ENCODE data around the gene TENM4. TPM values are rescaled to one million over a fixed set of nuclear protein-coding genes. Genes with fewer than 3 reads are reported as not detected.

TENM4 gene
- total and polyA plus RNA-seq, 2 of the 13 experiments (the other 11 are each of a cell fraction or from before 2014, with no cell fraction given), result not detected

DNA sequence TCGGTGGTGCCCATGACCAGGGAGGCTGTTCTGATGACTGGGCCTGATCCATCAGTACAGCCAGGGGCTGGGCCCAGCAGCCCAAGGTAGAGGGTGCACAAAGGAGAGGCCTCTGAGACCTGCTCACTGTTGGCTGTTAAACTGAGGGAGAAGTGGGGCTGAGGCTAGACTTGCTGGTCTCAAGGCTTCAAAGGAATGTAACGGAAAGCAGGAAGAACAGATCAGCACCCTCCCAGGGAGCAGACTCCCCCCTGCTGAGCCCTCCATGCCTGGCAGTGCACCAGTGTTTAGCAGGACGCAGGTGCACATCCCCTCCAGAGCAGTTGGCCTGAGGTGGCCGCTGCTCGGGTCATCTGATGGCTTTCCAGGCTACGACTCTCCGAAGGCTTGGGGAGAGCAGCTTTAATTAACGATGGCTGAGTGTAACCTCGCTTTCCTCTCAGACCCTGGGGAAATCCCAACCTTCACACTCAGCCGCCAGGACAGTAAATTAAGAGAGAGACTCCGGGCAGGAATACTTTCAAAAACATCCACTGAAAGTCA, 610.5 kb downstream of the TENM4 start:
- no peaks in the 10 kb centered on the region for H3K79me2 ChIP-seq (ENCODE audit: insufficient read depth, low read length)
- no peak overlapping the region for H3K9ac ChIP-seq (ENCODE audit: insufficient read depth, low read depth, low read length)
- POLR2A ChIA-PET, result no interaction called here
- CTCF ChIA-PET (ENCODE audit: low intra/inter-chr PET ratio, low total read pairs), result no interaction called here
- in situ Hi-C loops (cut with HindIII; ENCODE audit: extremely low pct_ligation_motif_present, low pct_unique_long_range_greater_than_20kb) (no loop called here), intact Hi-C loops (cut with micrococcal nuclease; ENCODE audit: unreplicated experiment) (no loop called here)
- WGBS (ENCODE audit: low lambda C conversion rate), result 20% methylated on average over 7 of the region's 11 CpGs
- FAIRE-seq (no peak), ATAC-seq (no peak), DNase-seq (ENCODE audit: low spot score) (no peak)
- no TSS peak for BruUV-seq (replicated peaks)
- H3K4me3 ChIP-seq (replicated peaks in 1 of 3; ENCODE audit: insufficient read depth in 1 of 3, low read depth in 2 of 3, low read length in 3 of 3), result no peak overlapping the region
- no peak for TF ChIP-seq BRF2 (CRISPR knock-in tag; IDR thresholded peaks at IDR 0.05)
- TF ChIP-seq ZNF180 (CRISPR knock-in tag; IDR thresholded peaks at IDR 0.05; ENCODE audit: borderline replicate concordance, low read depth), result no peak
- TF ChIP-seq FOXA1 (IDR thresholded peaks at IDR 0.05), result no peak
- no peak for TF ChIP-seq FOXA1 (CRISPR knock-in tag; IDR thresholded peaks at IDR 0.05)
- TF ChIP-seq TBX2 (CRISPR knock-in tag; IDR thresholded peaks at IDR 0.05; ENCODE audit: borderline replicate concordance), result no peak
- TF ChIP-seq ELF1 (CRISPR knock-in tag; IDR thresholded peaks at IDR 0.05), result no peak
- no peak for TF ChIP-seq ZNF737 (CRISPR knock-in tag; IDR thresholded peaks at IDR 0.05; ENCODE audit: borderline replicate concordance)
- TF ChIP-seq, protein P1, sequence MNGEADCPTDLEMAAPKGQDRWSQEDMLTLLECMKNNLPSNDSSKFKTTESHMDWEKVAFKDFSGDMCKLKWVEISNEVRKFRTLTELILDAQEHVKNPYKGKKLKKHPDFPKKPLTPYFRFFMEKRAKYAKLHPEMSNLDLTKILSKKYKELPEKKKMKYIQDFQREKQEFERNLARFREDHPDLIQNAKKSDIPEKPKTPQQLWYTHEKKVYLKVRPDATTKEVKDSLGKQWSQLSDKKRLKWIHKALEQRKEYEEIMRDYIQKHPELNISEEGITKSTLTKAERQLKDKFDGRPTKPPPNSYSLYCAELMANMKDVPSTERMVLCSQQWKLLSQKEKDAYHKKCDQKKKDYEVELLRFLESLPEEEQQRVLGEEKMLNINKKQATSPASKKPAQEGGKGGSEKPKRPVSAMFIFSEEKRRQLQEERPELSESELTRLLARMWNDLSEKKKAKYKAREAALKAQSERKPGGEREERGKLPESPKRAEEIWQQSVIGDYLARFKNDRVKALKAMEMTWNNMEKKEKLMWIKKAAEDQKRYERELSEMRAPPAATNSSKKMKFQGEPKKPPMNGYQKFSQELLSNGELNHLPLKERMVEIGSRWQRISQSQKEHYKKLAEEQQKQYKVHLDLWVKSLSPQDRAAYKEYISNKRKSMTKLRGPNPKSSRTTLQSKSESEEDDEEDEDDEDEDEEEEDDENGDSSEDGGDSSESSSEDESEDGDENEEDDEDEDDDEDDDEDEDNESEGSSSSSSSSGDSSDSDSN (CRISPR knock-in tag; IDR thresholded peaks at IDR 0.05), result no peak
- TF ChIP-seq ZZZ3 (CRISPR knock-in tag; IDR thresholded peaks at IDR 0.05; ENCODE audit: borderline replicate concordance), result no peak
- no peak for TF ChIP-seq E2F2 (CRISPR knock-in tag; IDR thresholded peaks at IDR 0.05; ENCODE audit: borderline replicate concordance)
- TF ChIP-seq ZNF567 (CRISPR knock-in tag; IDR thresholded peaks at IDR 0.05; ENCODE audit: borderline replicate concordance), result no peak
- no peak for TF ChIP-seq JUN (CRISPR knock-in tag; IDR thresholded peaks at IDR 0.05)
- no peak for TF ChIP-seq ZNF24 (IDR thresholded peaks at IDR 0.05)
- TF ChIP-seq ZNF768 (CRISPR knock-in tag; IDR thresholded peaks at IDR 0.05), result no peak
- TF ChIP-seq, protein P2, sequence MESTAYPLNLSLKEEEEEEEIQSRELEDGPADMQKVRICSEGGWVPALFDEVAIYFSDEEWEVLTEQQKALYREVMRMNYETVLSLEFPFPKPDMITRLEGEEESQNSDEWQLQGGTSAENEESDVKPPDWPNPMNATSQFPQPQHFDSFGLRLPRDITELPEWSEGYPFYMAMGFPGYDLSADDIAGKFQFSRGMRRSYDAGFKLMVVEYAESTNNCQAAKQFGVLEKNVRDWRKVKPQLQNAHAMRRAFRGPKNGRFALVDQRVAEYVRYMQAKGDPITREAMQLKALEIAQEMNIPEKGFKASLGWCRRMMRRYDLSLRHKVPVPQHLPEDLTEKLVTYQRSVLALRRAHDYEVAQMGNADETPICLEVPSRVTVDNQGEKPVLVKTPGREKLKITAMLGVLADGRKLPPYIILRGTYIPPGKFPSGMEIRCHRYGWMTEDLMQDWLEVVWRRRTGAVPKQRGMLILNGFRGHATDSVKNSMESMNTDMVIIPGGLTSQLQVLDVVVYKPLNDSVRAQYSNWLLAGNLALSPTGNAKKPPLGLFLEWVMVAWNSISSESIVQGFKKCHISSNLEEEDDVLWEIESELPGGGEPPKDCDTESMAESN (CRISPR knock-in tag; conservative IDR thresholded peaks at IDR 0.05), result no peak
- TF ChIP-seq SRSF4 (IDR thresholded peaks at IDR 0.05; ENCODE audit: low read depth, low read length, poor library complexity, severe bottlenecking), result no peak
- TF ChIP-seq ZNF160 (CRISPR knock-in tag; IDR thresholded peaks at IDR 0.05), result no peak
- H3K4me1 ChIP-seq (ENCODE audit: insufficient read depth, low read length), result no peaks in the 10 kb centered on the region
- H2AFZ ChIP-seq (ENCODE audit: low read length), result no peak overlapping the region
- no peak overlapping the region for H3K27ac ChIP-seq (ENCODE audit: extremely low read length, insufficient read depth, low read length)
- no peaks in the 10 kb centered on the region; a peak in 1 of 5 replicates for H3K27me3 ChIP-seq (ENCODE audit: control insufficient read depth in 1 of 2, insufficient read depth in 2 of 2, low read length in 2 of 2)
- no peaks in the 10 kb centered on the region for H4K20me1 ChIP-seq (ENCODE audit: insufficient read depth, low read length)
- H3K9me3 ChIP-seq (ENCODE audit: low read length), result no peaks in the 10 kb centered on the region
- H3K4me2 ChIP-seq (ENCODE audit: low read depth, low read length), result no peak overlapping the region
- H3K36me3 ChIP-seq (replicated peaks in 1 of 2; ENCODE audit: control insufficient read depth in 1 of 2, insufficient read depth in 2 of 2, low read length in 2 of 2), result no peaks in the 10 kb centered on the region

Data from HepG2 (cell line).